WTC11 (cell line): ENCODE data around the gene CDK16. TPM values are rescaled to one million over a fixed set of nuclear protein-coding genes. Genes with fewer than 3 reads are reported as not detected.

Source experiments
- ATAC-seq: fragments of 200-7000 bp; cut with Tn5 transposase; 2 replicates; pipeline ENCODE4 v1.10.0; 2021; ENCODE audit warnings: mild to moderate bottlenecking, moderate library complexity
- CTCF ChIA-PET: fragments of 300-600 bp; sonication (Branson Sonifier 250); formaldehyde crosslinking; loops from one replicate; lab custom pipeline; 2021; ENCODE audit warnings: antibody characterized with exemption; lab: Charles Lee
- POLR2A ChIA-PET: fragments of 350-600 bp; sonication (Branson Sonifier 250); formaldehyde crosslinking; loops from one replicate; lab custom pipeline; 2021; ENCODE audit warnings: antibody characterized with exemption; lab: Charles Lee
- DNase-seq: peaks from one replicate; pipeline ENCODE4 v3.0.0; 2021; ENCODE audit warnings: low spot score
- H3K27ac Mint-ChIP-seq: 2 replicates; pipeline ENCODE4 v1.8.0; 2021; ENCODE audit warnings: mixed read lengths
- H3K27me3 Mint-ChIP-seq: 2 replicates; pipeline ENCODE4 v1.8.0; 2021; ENCODE audit warnings: low read depth, mild to moderate bottlenecking, moderate library complexity, mixed read lengths
- H3K36me3 Mint-ChIP-seq: 2 replicates; pipeline ENCODE4 v1.8.0; 2021; ENCODE audit warnings: mixed read lengths
- H3K4me1 Mint-ChIP-seq: 2 replicates; pipeline ENCODE4 v1.8.0; 2022; ENCODE audit warnings: mixed read lengths
- H3K4me3 Mint-ChIP-seq: 2 replicates; pipeline ENCODE4 v1.8.0; 2021; ENCODE audit warnings: mild to moderate bottlenecking, moderate library complexity, mixed read lengths
- H3K9me3 Mint-ChIP-seq: 2 replicates; pipeline ENCODE4 v1.8.0; 2021; ENCODE audit warnings: mixed read lengths
- ATF6 ChIP-seq: sonication (generic); formaldehyde crosslinking; IDR thresholded peaks from 2 replicates; pipeline ENCODE4 v1.8.1; 2023; ENCODE audit warnings: mild to moderate bottlenecking, missing genetic modification reagents
- CREM ChIP-seq: sonication (generic); formaldehyde crosslinking; IDR thresholded peaks from 2 replicates; pipeline ENCODE4 v1.8.1; 2022; ENCODE audit warnings: mild to moderate bottlenecking, missing genetic modification reagents, moderate library complexity
- FOXK1 ChIP-seq: sonication (generic); formaldehyde crosslinking; IDR thresholded peaks from 2 replicates; pipeline ENCODE4 v1.8.0; 2022; ENCODE audit warnings: mild to moderate bottlenecking, moderate library complexity, missing genetic modification reagents
- GTF2I ChIP-seq: fragments of 250-450 bp; sonication (Bioruptor Pico); conservative IDR thresholded peaks from 2 replicates; pipeline ENCODE4 v1.4.0; 2021; ENCODE audit warnings: mild to moderate bottlenecking
- HMGA2 ChIP-seq: fragments of 250-450 bp; sonication (Bioruptor Pico); IDR thresholded peaks from 2 replicates; pipeline ENCODE4 v1.4.0; 2021; ENCODE audit warnings: mild to moderate bottlenecking, moderate library complexity
- MAX ChIP-seq: sonication (generic); formaldehyde crosslinking; IDR thresholded peaks from 2 replicates; pipeline ENCODE4 v1.8.0; 2022; ENCODE audit warnings: mild to moderate bottlenecking, missing genetic modification reagents
- MYBL2 ChIP-seq: sonication (generic); formaldehyde crosslinking; IDR thresholded peaks from 2 replicates; pipeline ENCODE4 v1.8.1; 2023; ENCODE audit warnings: mild to moderate bottlenecking, moderate library complexity, missing genetic modification reagents
- NFYB ChIP-seq: sonication (generic); formaldehyde crosslinking; conservative IDR thresholded peaks from 2 replicates; pipeline ENCODE4 v1.8.0; 2022; ENCODE audit warnings: low read depth, missing genetic modification reagents
- NR1H2 ChIP-seq: sonication (generic); formaldehyde crosslinking; IDR thresholded peaks from 2 replicates; pipeline ENCODE4 v1.9.0; 2021; ENCODE audit warnings: mild to moderate bottlenecking, moderate library complexity, missing genetic modification reagents
- SP1 ChIP-seq: sonication (generic); formaldehyde crosslinking; conservative IDR thresholded peaks from 2 replicates; pipeline ENCODE4 v1.8.1; 2022; ENCODE audit warnings: missing genetic modification reagents
- TCF7 ChIP-seq: sonication (generic); formaldehyde crosslinking; IDR thresholded peaks from 2 replicates; pipeline ENCODE4 v1.8.0; 2022; ENCODE audit warnings: mild to moderate bottlenecking, low read depth, missing genetic modification reagents, moderate library complexity
- USF2 ChIP-seq: sonication (generic); formaldehyde crosslinking; IDR thresholded peaks from 2 replicates; pipeline ENCODE4 v1.8.1; 2023; ENCODE audit warnings: mild to moderate bottlenecking, missing genetic modification reagents, moderate library complexity
- ZBTB43 ChIP-seq: sonication (generic); formaldehyde crosslinking; IDR thresholded peaks from 2 replicates; pipeline ENCODE4 v1.8.1; 2023; ENCODE audit warnings: mild to moderate bottlenecking, missing genetic modification reagents
- ZNF396 ChIP-seq: fragments of 250-450 bp; sonication (Bioruptor Pico); IDR thresholded peaks from 2 replicates; pipeline ENCODE4 v1.8.0; 2021; ENCODE audit warnings: mild to moderate bottlenecking, moderate library complexity, borderline replicate concordance
- total RNA-seq: library from RNA; stranded (reverse); gene quantifications from 3 replicates; pipeline ENCODE4 v1.2.3, GENCODE V29; 2021
- TF ChIP-seq, protein P1 (sequence below): fragments of 200-600 bp; IDR thresholded peaks from 2 replicates; pipeline ENCODE4 v1.8.0; 2022; ENCODE audit warnings: antibody characterized with exemption
- TF ChIP-seq, protein P2 (sequence below): sonication (generic); formaldehyde crosslinking; IDR thresholded peaks from 2 replicates; pipeline ENCODE4 v1.8.0; 2023; ENCODE audit warnings: mild to moderate bottlenecking, missing genetic modification reagents
- TF ChIP-seq, protein P3 (sequence below): sonication (generic); formaldehyde crosslinking; IDR thresholded peaks from 2 replicates; pipeline ENCODE4 v1.8.1; 2022; ENCODE audit warnings: mild to moderate bottlenecking, missing genetic modification reagents, moderate library complexity, borderline replicate concordance
- TF ChIP-seq, protein P4 (sequence below): sonication (generic); formaldehyde crosslinking; IDR thresholded peaks from 2 replicates; pipeline ENCODE4 v1.8.0; 2022; ENCODE audit warnings: missing genetic modification reagents
- TF ChIP-seq, protein P5 (sequence below): sonication (generic); formaldehyde crosslinking; IDR thresholded peaks from 2 replicates; pipeline ENCODE4 v1.8.0; 2022; ENCODE audit warnings: mild to moderate bottlenecking, missing genetic modification reagents
- TF ChIP-seq, protein P6 (sequence below): fragments of 250-450 bp; sonication (Bioruptor Pico); IDR thresholded peaks from 2 replicates; pipeline ENCODE4 v1.9.0; 2021; ENCODE audit warnings: mild to moderate bottlenecking

The CDK16 gene
- total RNA-seq, 1 experiment from 2014 or later: 130 TPM

DNA sequence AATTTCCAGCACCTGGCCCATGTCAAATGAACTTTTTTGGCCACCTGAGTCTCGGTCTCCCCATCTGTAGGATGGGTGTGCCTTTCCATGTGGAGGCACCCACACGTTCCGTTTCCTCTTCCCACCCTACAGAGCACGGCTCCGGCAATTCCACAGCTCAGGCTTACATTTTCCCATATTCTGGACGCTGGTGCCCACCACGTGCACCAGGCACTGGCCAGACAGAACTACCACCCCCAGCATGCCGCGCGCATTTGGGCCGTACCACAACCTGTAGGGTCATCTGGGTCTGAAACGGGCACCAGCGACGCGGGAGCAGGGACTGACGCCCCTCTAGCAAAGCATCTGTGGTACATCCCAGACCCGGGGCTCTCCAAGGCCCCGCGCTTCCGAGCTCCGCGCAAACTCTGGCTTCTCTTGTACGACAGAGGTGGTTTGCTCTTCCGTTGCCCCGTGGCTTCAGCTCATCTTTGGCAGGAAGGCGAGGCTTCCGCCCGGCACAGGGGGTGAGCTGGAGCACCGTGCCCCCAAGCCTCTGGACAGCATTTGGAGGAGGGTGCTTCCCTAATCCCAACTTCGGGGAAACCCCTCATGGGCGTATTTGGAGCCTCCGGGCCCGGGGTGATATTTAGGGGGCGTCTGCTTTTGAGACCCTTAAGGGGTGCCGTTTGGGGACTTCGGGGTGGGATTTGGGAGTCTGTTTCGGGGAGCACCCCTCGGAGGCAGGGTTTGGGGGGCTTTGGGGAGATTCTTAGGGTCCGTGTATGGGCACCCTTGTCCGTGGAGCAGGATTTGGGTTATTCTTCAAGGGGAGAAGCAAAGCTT, 27.8 kb upstream of the CDK16 start:
- DNase-seq (peak; percentile 86), ATAC-seq (peak; percentile 75)
- POLR2A ChIA-PET: interaction anchor here (0.8 to 1.4 kb wide), 8 partner anchors 10 to 333 kb away, joined by 3 to 9 read pairs (median 3); partner anchors contain the start of genes CDK16, NDUFB11 and RBM10
- Mint-ChIP-seq H3K4me1 (peaks cover 28% of the 10 kb centered on the region), H3K36me3 (peaks cover 3% of the 10 kb centered on the region), H3K4me3 (peak overlapping the region; percentile 91), H3K9me3 (no peaks in the 10 kb centered on the region), H3K27ac (peak overlapping the region; percentile 63; the same call in 1 of the 2 replicates), H3K27me3 (no peaks in the 10 kb centered on the region)
- CTCF ChIA-PET: interaction anchor here (0.6 to 1.9 kb wide), 3 partner anchors 193 to 333 kb away, joined by 6 read pairs; no protein-coding TSS in a partner anchor
- TF ChIP-seq ZBTB43 (CRISPR knock-in tag): no peak
- no peak for TF ChIP-seq HMGA2
- peak; percentile 70; the same call in 1 of the 2 replicates for TF ChIP-seq GTF2I (CRISPR knock-in tag)
- TF ChIP-seq, protein P1, sequence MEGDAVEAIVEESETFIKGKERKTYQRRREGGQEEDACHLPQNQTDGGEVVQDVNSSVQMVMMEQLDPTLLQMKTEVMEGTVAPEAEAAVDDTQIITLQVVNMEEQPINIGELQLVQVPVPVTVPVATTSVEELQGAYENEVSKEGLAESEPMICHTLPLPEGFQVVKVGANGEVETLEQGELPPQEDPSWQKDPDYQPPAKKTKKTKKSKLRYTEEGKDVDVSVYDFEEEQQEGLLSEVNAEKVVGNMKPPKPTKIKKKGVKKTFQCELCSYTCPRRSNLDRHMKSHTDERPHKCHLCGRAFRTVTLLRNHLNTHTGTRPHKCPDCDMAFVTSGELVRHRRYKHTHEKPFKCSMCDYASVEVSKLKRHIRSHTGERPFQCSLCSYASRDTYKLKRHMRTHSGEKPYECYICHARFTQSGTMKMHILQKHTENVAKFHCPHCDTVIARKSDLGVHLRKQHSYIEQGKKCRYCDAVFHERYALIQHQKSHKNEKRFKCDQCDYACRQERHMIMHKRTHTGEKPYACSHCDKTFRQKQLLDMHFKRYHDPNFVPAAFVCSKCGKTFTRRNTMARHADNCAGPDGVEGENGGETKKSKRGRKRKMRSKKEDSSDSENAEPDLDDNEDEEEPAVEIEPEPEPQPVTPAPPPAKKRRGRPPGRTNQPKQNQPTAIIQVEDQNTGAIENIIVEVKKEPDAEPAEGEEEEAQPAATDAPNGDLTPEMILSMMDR: no peak
- TF ChIP-seq ZNF396: no peak
- TF ChIP-seq, protein P2, sequence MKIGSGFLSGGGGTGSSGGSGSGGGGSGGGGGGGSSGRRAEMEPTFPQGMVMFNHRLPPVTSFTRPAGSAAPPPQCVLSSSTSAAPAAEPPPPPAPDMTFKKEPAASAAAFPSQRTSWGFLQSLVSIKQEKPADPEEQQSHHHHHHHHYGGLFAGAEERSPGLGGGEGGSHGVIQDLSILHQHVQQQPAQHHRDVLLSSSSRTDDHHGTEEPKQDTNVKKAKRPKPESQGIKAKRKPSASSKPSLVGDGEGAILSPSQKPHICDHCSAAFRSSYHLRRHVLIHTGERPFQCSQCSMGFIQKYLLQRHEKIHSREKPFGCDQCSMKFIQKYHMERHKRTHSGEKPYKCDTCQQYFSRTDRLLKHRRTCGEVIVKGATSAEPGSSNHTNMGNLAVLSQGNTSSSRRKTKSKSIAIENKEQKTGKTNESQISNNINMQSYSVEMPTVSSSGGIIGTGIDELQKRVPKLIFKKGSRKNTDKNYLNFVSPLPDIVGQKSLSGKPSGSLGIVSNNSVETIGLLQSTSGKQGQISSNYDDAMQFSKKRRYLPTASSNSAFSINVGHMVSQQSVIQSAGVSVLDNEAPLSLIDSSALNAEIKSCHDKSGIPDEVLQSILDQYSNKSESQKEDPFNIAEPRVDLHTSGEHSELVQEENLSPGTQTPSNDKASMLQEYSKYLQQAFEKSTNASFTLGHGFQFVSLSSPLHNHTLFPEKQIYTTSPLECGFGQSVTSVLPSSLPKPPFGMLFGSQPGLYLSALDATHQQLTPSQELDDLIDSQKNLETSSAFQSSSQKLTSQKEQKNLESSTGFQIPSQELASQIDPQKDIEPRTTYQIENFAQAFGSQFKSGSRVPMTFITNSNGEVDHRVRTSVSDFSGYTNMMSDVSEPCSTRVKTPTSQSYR (CRISPR knock-in tag): no peak
- TF ChIP-seq, protein P3, sequence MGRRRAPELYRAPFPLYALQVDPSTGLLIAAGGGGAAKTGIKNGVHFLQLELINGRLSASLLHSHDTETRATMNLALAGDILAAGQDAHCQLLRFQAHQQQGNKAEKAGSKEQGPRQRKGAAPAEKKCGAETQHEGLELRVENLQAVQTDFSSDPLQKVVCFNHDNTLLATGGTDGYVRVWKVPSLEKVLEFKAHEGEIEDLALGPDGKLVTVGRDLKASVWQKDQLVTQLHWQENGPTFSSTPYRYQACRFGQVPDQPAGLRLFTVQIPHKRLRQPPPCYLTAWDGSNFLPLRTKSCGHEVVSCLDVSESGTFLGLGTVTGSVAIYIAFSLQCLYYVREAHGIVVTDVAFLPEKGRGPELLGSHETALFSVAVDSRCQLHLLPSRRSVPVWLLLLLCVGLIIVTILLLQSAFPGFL (CRISPR knock-in tag): no peak
- TF ChIP-seq TCF7 (CRISPR knock-in tag): no peak
- 0 out of 2 replicates have a peak, but pooled peaks have one; percentile 20 for TF ChIP-seq MYBL2
- TF ChIP-seq, protein P4, sequence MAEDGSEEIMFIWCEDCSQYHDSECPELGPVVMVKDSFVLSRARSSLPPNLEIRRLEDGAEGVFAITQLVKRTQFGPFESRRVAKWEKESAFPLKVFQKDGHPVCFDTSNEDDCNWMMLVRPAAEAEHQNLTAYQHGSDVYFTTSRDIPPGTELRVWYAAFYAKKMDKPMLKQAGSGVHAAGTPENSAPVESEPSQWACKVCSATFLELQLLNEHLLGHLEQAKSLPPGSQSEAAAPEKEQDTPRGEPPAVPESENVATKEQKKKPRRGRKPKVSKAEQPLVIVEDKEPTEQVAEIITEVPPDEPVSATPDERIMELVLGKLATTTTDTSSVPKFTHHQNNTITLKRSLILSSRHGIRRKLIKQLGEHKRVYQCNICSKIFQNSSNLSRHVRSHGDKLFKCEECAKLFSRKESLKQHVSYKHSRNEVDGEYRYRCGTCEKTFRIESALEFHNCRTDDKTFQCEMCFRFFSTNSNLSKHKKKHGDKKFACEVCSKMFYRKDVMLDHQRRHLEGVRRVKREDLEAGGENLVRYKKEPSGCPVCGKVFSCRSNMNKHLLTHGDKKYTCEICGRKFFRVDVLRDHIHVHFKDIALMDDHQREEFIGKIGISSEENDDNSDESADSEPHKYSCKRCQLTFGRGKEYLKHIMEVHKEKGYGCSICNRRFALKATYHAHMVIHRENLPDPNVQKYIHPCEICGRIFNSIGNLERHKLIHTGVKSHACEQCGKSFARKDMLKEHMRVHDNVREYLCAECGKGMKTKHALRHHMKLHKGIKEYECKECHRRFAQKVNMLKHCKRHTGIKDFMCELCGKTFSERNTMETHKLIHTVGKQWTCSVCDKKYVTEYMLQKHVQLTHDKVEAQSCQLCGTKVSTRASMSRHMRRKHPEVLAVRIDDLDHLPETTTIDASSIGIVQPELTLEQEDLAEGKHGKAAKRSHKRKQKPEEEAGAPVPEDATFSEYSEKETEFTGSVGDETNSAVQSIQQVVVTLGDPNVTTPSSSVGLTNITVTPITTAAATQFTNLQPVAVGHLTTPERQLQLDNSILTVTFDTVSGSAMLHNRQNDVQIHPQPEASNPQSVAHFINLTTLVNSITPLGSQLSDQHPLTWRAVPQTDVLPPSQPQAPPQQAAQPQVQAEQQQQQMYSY (CRISPR knock-in tag): no peak
- no peak for TF ChIP-seq ATF6 (CRISPR knock-in tag)
- TF ChIP-seq USF2 (CRISPR knock-in tag): peak; percentile 63; the same call in 1 of the 2 replicates
- TF ChIP-seq NFYB (CRISPR knock-in tag): no peak
- no peak for TF ChIP-seq NR1H2 (CRISPR knock-in tag)
- TF ChIP-seq SP1 (CRISPR knock-in tag): peak; percentile 51
- TF ChIP-seq MAX: peak; percentile 86
- TF ChIP-seq, protein P5, sequence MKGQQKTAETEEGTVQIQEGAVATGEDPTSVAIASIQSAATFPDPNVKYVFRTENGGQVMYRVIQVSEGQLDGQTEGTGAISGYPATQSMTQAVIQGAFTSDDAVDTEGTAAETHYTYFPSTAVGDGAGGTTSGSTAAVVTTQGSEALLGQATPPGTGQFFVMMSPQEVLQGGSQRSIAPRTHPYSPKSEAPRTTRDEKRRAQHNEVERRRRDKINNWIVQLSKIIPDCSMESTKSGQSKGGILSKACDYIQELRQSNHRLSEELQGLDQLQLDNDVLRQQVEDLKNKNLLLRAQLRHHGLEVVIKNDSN (CRISPR knock-in tag): peak; percentile 36; the same call in 1 of the 2 replicates
- 0 out of 2 replicates have a peak, but pooled peaks have one; percentile 10 for TF ChIP-seq CREM (CRISPR knock-in tag)
- TF ChIP-seq, protein P6, sequence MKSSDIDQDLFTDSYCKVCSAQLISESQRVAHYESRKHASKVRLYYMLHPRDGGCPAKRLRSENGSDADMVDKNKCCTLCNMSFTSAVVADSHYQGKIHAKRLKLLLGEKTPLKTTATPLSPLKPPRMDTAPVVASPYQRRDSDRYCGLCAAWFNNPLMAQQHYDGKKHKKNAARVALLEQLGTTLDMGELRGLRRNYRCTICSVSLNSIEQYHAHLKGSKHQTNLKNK (CRISPR knock-in tag): no peak
- 0 out of 2 replicates have a peak, but pooled peaks have one; percentile 54 for TF ChIP-seq FOXK1 (CRISPR knock-in tag)
